GM19025 (cell line): Measurements from ENCODE around the gene ALB.

Experiments used
- ATAC-seq: cut with Tn5 transposase; IDR thresholded peaks from one replicate; pipeline ENCODE4 v1.9.1; 2021; ENCODE audit warnings: mild to moderate bottlenecking, low read depth, moderate library complexity; ENCODE audit not compliant: unreplicated experiment

The ALB gene

GRCh38 chr4:73448448-73449203 is 44.5 kb downstream of the ALB start:
- no peak for ATAC-seq

- no peak for ATAC-seq
These were observed 46.4 kb downstream of the ALB start for GRCh38 chr4:73450398-73451004.

GRCh38 chr4:73451404-73451803 is 47.3 kb downstream of the ALB start:
- ATAC-seq: no peak

GRCh38 chr4:73451981-73452747 is 48.1 kb downstream of the ALB start:
- no peak for ATAC-seq

- ATAC-seq: no peak
These were observed 49.0 kb downstream of the ALB start for GRCh38 chr4:73452953-73453700.

- no peak for ATAC-seq
These were observed 49.6 kb downstream of the ALB start for GRCh38 chr4:73453701-73454005.

- no peak for ATAC-seq
These were observed 50.8 kb downstream of the ALB start for GRCh38 chr4:73454920-73455319.

GRCh38 chr4:73456177-73457022 is 52.3 kb downstream of the ALB start:
- ATAC-seq: no peak

- no peak for ATAC-seq
These were observed 54.3 kb downstream of the ALB start for GRCh38 chr4:73458184-73459047.

GRCh38 chr4:73459048-73459421 is 54.9 kb downstream of the ALB start:
- no peak for ATAC-seq

- ATAC-seq: no peak
These were observed 56.9 kb downstream of the ALB start for GRCh38 chr4:73460913-73461522.

- ATAC-seq: no peak
These were observed 64.1 kb downstream of the ALB start for GRCh38 chr4:73468170-73468569.

GRCh38 chr4:73470728-73471127 is 66.6 kb downstream of the ALB start:
- ATAC-seq: no peak
